CD4-positive, alpha-beta T cell (primary cell): ENCODE results near the gene CTRB1. TPM values are rescaled to one million over a fixed set of nuclear protein-coding genes. Genes with fewer than 3 reads are reported as not detected.
A peak's percentile ranks its signal among the peaks of the same experiment; 100 is the strongest.

Experiments
- ATAC-seq: fragments of 200-7000 bp; cut with Tn5 transposase; one replicate; pipeline ENCODE4 v1.10.0; 2022; ENCODE audit warnings: mild to moderate bottlenecking; ENCODE audit not compliant: poor library complexity
- CTCF ChIA-PET: fragments of 350-600 bp; sonication (Branson Sonifier 250); formaldehyde crosslinking; loops from one replicate; lab custom pipeline; 2021; ENCODE audit warnings: antibody characterized with exemption, inconsistent platforms; lab: Charles Lee
- POLR2A ChIA-PET: fragments of 350-600 bp; sonication (Branson Sonifier 250); formaldehyde crosslinking; loops from one replicate; lab custom pipeline; 2021; ENCODE audit warnings: antibody characterized with exemption, inconsistent platforms; lab: Charles Lee
- DNase-seq, 14 experiments: peaks; one replicate each; pipeline ENCODE4 v3.0.0-alpha.2; 2013 to 2020; ENCODE audit warnings: mixed read lengths in 2 of 14
- H3K27ac ChIP-seq, 2 donors: one replicate each; pipeline versions ENCODE4 v1.5.1 to v1.7.0; 2013; ENCODE audit warnings: low read length in 2 of 2, low read depth in 1 of 2, mild to moderate bottlenecking in 1 of 2
- H3K27me3 ChIP-seq, 2 experiments: 1 replicate in 1 of 2; 2 replicates in 1 of 2; pipeline versions ENCODE4 v1.6.1 to v1.7.0; 2013; ENCODE audit warnings: low read length in 2 of 2, control low read depth in 1 of 2, mild to moderate bottlenecking in 1 of 2, moderate library complexity in 1 of 2; ENCODE audit not compliant: insufficient read depth in 2 of 2, control insufficient read depth in 1 of 2
- H3K36me3 ChIP-seq: one replicate; pipeline ENCODE4 v1.6.1; 2013; ENCODE audit warnings: low read length, control low read depth; ENCODE audit not compliant: insufficient read depth
- H3K4me1 ChIP-seq: one replicate; pipeline ENCODE4 v1.6.1; 2013; ENCODE audit warnings: low read length, control low read depth; ENCODE audit not compliant: insufficient read depth
- H3K4me3 ChIP-seq: one replicate; pipeline ENCODE4 v1.5.1; 2013; ENCODE audit warnings: mild to moderate bottlenecking, low read length, moderate library complexity
- H3K9me3 ChIP-seq, 2 experiments: 1 replicate in 1 of 2; 2 replicates in 1 of 2; pipeline versions ENCODE4 v1.6.1 to v1.7.0; 2013; ENCODE audit warnings: low read length in 2 of 2, mild to moderate bottlenecking in 2 of 2, control low read depth in 1 of 2, moderate library complexity in 1 of 2; ENCODE audit not compliant: control insufficient read depth in 1 of 2, insufficient read depth in 1 of 2
- H3K27ac Mint-ChIP-seq: one replicate; pipeline ENCODE4 v1.8.0; 2020; ENCODE audit warnings: mixed read lengths
- H3K27me3 Mint-ChIP-seq: one replicate; pipeline ENCODE4 v1.8.0; 2021; ENCODE audit warnings: mixed read lengths
- H3K36me3 Mint-ChIP-seq: one replicate; pipeline ENCODE4 v1.8.0; 2021; ENCODE audit warnings: low read depth, mixed read lengths
- H3K4me1 Mint-ChIP-seq: one replicate; pipeline ENCODE4 v1.8.0; 2021; ENCODE audit warnings: low read depth, mixed read lengths
- H3K4me3 Mint-ChIP-seq: one replicate; pipeline ENCODE4 v1.8.0; 2020; ENCODE audit warnings: mild to moderate bottlenecking, mixed read lengths
- H3K9me3 Mint-ChIP-seq: one replicate; pipeline ENCODE4 v1.8.0; 2020; ENCODE audit warnings: mixed read lengths
- intact Hi-C, 2 experiments: fragments of 100-400 bp; cut with DNase I in 1 of 2; cut with micrococcal nuclease in 1 of 2; formaldehyde crosslinking; loops; one replicate each; pipeline versions ENCODE4 v1.15.1 to v1.9.0; 2023 to 2025; cut with DNase I, micrococcal nuclease
- total RNA-seq, 174 experiments: library from RNA in 2 of 174; stranded (reverse) in 2 of 174; gene quantifications; one replicate each; pipeline ENCODE4 v1.2.3 and lab custom pipeline; 2021 to 2026
- TF ChIP-seq, protein P1 (sequence below): fragments of 200-600 bp; IDR thresholded peaks from one replicate; pipeline ENCODE4 v1.8.0; 2022; ENCODE audit warnings: antibody characterized with exemption, mild to moderate bottlenecking

CTRB1 gene
- total RNA-seq, 2 experiments from 2014 or later, result not detected

DNA sequence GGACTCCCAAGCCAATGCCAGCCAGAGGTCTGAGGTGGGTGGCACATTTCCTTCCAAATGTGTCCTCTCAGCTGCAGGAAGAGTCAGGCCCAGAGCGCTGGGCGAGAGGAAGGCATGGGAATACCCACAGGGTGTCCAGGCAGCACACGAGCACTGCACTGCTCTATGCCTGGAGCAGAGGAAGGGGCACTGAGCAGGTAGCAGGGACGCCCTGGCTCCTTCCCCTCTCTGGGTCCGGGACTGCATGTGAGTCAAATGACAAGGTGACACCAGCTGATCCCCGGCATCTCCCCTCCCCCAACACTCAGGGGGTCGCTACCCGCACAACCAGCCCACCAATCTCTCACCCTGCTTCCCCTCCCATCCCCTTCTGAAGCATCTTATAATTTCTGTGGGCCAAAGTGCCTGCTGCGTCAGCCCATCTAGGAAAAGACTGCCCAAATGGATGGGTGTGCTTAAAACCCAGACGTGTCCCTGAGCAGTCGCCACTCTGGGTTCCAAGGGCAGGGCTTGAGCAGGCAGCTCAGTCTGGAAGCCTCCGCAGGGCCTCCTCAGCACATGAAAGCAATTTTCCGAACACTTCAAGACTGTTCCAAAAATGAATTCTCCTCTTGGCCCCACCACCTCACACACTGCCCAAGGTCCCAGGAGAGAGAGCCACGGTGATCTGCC is 44.6 kb downstream of the CTRB1 start:
- Histone ChIP-seq H3K36me3 (no peaks in the 10 kb centered on the region), H3K9me3 (peaks cover 0 to 20% of the 10 kb centered on the region in 2 experiments), H3K4me1 (peaks cover 15% of the 10 kb centered on the region), H3K27me3 (peaks cover 32 to 50% of the 10 kb centered on the region in 2 experiments), H3K27ac (no peak overlapping the region), H3K4me3 (no peak overlapping the region)
- Mint-ChIP-seq H3K27ac (no peak overlapping the region), H3K9me3 (no peaks in the 10 kb centered on the region), H3K4me1 (no peaks in the 10 kb centered on the region), H3K4me3 (peak overlapping the region; percentile 38), H3K36me3 (no peaks in the 10 kb centered on the region), H3K27me3 (peaks cover 49% of the 10 kb centered on the region)
- DNase-seq (peak in 1 of 14 experiments; percentile 8), ATAC-seq (no peak)
- intact Hi-C loops, result no loop called here
- ChIA-PET POLR2A (no interaction called here), CTCF (no interaction called here)
- TF ChIP-seq, protein P1, sequence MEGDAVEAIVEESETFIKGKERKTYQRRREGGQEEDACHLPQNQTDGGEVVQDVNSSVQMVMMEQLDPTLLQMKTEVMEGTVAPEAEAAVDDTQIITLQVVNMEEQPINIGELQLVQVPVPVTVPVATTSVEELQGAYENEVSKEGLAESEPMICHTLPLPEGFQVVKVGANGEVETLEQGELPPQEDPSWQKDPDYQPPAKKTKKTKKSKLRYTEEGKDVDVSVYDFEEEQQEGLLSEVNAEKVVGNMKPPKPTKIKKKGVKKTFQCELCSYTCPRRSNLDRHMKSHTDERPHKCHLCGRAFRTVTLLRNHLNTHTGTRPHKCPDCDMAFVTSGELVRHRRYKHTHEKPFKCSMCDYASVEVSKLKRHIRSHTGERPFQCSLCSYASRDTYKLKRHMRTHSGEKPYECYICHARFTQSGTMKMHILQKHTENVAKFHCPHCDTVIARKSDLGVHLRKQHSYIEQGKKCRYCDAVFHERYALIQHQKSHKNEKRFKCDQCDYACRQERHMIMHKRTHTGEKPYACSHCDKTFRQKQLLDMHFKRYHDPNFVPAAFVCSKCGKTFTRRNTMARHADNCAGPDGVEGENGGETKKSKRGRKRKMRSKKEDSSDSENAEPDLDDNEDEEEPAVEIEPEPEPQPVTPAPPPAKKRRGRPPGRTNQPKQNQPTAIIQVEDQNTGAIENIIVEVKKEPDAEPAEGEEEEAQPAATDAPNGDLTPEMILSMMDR, result no peak

GRCh38 chr16:75263963-75264445 is 45.2 kb downstream of the CTRB1 start:
- H3K4me1 ChIP-seq, result peaks cover 15% of the 10 kb centered on the region
- H3K27ac ChIP-seq, result no peak overlapping the region
- Mint-ChIP-seq H3K27ac (no peak overlapping the region), H3K27me3 (peaks cover 49% of the 10 kb centered on the region), H3K9me3 (no peaks in the 10 kb centered on the region), H3K4me1 (no peaks in the 10 kb centered on the region), H3K4me3 (peak overlapping the region; percentile 77), H3K36me3 (no peaks in the 10 kb centered on the region)
- POLR2A ChIA-PET, result no interaction called here
- H3K9me3 ChIP-seq, result peaks cover 0 to 20% of the 10 kb centered on the region in 2 experiments
- CTCF ChIA-PET, result no interaction called here
- H3K27me3 ChIP-seq, result peaks cover 32 to 47% of the 10 kb centered on the region in 2 experiments
- DNase-seq (peak in 1 of 14 experiments; percentile 4), ATAC-seq (no peak)
- no peak overlapping the region for H3K4me3 ChIP-seq
- no peaks in the 10 kb centered on the region for H3K36me3 ChIP-seq
- intact Hi-C loops, result no loop called here
- TF ChIP-seq, protein P1, result no peak

- H3K27me3 Mint-ChIP-seq, result peaks cover 53% of the 10 kb centered on the region
- H3K4me1 ChIP-seq, result peaks cover 15% of the 10 kb centered on the region
- no peaks in the 10 kb centered on the region for H3K36me3 Mint-ChIP-seq
- DNase-seq (peak in 1 of 14 experiments; percentile 4), ATAC-seq (no peak)
- H3K4me3 Mint-ChIP-seq, result peak overlapping the region; percentile 77
- peaks cover 30 to 48% of the 10 kb centered on the region in 2 experiments for H3K27me3 ChIP-seq
- H3K9me3 Mint-ChIP-seq, result no peaks in the 10 kb centered on the region
- no peak overlapping the region for H3K27ac Mint-ChIP-seq
- intact Hi-C loops, result no loop called here
- H3K27ac ChIP-seq, result no peak overlapping the region
- peak overlapping the region; percentile 49 for H3K4me3 ChIP-seq
- H3K9me3 ChIP-seq, result peaks cover 0 to 20% of the 10 kb centered on the region in 2 experiments
- H3K4me1 Mint-ChIP-seq, result no peaks in the 10 kb centered on the region
- no peaks in the 10 kb centered on the region for H3K36me3 ChIP-seq
- POLR2A ChIA-PET, result no interaction called here
- CTCF ChIA-PET, result no interaction called here
- TF ChIP-seq, protein P1, result no peak
Measured at GRCh38 chr16:75264457-75264998, 45.7 kb downstream of the CTRB1 start.
